Fibroblast of pulmonary artery (primary cell): Measurements from ENCODE around the gene KRT23.

Experiments
- DNase-seq: peaks from one replicate; pipeline ENCODE4 v3.0.0-alpha.2; 2010; ENCODE audit warnings: low read depth
- H3K4me3 ChIP-seq: replicated peaks from 2 replicates; pipeline ENCODE4 v1.5.1; 2011; ENCODE audit warnings: low read depth, mild to moderate bottlenecking, control low read depth, low read length, moderate library complexity
- TF ChIP-seq, protein P1 (sequence below): IDR thresholded peaks from 2 replicates; pipeline ENCODE4 v1.5.1; 2011; ENCODE audit warnings: mild to moderate bottlenecking, control low read depth, low read length, inconsistent platforms; ENCODE audit errors: missing control alignments

The KRT23 gene

DNA sequence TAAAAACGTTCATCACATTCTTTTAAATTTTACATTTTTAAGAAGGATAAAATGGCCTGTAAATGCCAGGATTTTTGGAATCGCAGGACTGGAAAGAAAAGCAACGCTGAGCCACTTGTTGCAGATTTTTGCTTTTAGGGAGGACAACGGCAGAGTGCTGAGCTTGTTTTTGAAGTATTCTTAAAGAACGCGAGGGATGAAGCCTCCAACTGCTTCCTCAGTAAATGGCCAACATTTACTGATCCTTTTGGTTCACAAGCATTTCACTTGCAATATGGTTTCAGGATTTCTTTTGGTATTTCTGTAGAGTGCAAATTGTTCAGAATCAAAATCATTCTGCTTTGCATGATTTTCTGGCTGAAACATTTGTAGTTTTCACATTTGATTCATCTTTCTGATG, 2.8 kb upstream of the KRT23 start:
- H3K4me3 ChIP-seq: no peak overlapping the region
- DNase-seq: no peak
- TF ChIP-seq, protein P1, sequence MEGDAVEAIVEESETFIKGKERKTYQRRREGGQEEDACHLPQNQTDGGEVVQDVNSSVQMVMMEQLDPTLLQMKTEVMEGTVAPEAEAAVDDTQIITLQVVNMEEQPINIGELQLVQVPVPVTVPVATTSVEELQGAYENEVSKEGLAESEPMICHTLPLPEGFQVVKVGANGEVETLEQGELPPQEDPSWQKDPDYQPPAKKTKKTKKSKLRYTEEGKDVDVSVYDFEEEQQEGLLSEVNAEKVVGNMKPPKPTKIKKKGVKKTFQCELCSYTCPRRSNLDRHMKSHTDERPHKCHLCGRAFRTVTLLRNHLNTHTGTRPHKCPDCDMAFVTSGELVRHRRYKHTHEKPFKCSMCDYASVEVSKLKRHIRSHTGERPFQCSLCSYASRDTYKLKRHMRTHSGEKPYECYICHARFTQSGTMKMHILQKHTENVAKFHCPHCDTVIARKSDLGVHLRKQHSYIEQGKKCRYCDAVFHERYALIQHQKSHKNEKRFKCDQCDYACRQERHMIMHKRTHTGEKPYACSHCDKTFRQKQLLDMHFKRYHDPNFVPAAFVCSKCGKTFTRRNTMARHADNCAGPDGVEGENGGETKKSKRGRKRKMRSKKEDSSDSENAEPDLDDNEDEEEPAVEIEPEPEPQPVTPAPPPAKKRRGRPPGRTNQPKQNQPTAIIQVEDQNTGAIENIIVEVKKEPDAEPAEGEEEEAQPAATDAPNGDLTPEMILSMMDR: no peak

DNA sequence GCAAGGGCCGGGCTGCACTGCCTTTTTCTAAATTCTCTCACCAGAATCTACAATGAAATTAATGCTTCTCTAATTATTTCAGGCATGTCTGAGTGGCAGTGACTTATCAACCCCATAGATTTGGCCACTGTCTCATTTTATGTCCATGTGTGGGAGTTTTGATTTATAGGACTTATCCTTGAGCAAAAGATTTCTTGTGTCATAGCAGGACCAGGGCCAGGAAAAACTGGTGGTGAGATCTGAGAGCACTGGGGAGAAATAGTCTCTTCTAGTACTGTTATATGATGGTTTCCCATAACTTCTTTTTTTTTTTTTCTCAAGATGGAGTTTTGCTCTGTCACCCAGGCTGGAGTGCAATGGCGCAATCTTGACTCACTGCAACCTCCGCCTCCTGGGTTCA, 1.5 kb upstream of the KRT23 start:
- no peak overlapping the region for H3K4me3 ChIP-seq
- DNase-seq: no peak
- TF ChIP-seq, protein P1: no peak

DNA sequence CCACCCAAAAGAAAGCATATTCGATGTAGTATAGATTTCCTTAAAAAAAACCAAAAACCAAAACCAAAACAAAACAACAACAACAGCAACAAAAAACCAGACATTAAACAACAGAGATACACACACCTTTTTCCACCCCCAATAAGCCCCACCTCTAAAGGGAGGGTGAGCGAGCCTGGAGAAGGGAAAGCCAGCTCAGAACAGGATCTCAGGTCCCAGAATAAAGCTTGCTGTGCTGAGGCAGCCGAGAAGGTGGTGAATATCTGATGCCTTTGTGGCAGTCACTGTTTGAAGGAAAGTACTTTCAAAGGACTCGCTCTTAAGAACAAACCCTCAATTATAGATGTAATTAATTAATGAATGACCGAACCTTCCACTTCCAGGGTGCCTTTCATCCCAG, 470 bp downstream of the KRT23 start:
- DNase-seq: no peak
- no peak overlapping the region for H3K4me3 ChIP-seq
- TF ChIP-seq, protein P1: no peak

DNA sequence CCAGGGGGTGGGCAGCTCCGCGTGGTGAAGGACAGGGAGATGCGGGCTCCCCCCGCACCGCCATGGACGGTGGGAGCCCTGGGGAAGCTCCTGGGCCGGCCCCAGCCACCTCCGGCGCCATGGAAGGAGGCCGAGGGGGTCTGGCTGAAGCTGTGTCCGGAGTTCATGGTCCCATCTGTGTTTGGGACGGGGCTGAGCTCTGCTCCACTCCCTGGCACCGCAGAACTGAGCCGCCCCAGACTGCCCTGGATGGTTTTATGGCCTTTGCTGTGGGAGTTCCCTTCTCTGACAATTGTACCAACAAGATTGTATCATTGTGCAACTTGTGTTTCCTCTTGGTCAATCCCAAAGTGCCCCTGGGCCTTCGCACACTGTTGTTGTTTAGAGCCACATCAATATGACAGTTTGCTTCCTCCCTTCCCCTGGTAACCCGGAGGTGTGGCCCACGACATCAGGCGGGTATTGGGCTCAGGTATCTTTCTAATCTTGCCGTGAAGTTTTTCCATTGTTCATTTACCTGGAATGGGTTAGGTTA, 942 bp downstream of the KRT23 start:
- DNase-seq: no peak
- no peak overlapping the region for H3K4me3 ChIP-seq
- TF ChIP-seq, protein P1: no peak

DNA sequence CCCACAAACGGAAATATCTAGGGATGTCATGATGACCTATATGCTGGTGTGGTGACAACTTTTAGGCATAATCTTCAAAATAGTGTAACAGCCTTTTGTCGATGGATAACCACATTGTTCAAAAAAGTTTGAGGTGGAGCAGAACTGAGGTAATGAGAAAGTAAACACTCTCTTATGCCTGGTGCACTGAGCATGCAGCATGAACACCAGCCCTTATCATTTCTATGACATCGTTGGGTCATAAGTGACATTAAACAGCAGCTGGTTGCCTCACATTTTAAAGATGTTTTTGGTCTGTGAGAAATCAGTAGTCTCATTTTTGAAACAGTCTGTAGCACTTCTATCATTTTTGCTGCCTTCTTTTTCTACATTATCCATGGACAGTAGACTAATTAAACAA, 1.8 kb downstream of the KRT23 start:
- H3K4me3 ChIP-seq: no peak overlapping the region
- TF ChIP-seq, protein P1: no peak
- DNase-seq: no peak

DNA sequence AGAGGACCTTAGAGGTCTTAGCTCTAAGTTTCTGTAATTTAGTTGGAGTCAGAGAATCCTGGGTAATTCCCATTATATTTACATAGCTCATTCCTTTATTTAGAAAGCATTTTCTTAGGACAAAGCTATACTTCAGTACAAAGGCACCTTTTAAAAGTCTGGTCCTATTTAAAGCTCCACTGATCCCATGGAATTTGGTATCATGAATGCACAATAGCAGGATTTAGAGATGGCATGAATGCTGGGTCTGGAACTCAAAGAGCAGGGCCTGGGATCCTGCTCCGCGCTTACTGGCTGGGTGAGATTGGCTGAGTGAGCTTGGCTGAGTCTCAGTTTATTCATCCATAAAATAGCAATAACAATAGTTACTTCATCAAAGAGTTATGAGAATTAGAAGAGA, 4.8 kb downstream of the KRT23 start:
- TF ChIP-seq, protein P1: no peak
- no peak for DNase-seq
- H3K4me3 ChIP-seq: no peak overlapping the region

DNA sequence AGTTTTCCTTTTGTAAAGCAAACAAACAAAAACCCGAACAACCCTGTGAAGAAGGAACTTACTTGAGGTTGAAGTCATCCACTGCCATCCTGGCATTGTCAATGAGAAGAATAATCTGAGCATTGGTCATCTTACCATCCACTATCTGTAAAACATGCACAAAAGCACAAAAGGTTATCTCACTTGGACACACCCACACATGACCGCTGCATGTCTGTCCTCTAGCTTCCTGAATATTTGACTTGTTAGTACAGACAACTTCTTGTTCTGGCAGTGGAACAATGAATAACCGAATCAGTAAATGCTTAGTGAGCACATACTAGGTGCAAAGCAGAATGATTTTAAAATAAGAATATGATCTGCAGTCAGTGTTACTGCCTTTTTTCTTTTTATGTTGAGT, 6.1 kb downstream of the KRT23 start:
- TF ChIP-seq, protein P1: no peak
- DNase-seq: no peak
- no peak overlapping the region for H3K4me3 ChIP-seq
